H1 (cell line): ENCODE data around the gene KIAA0040. TPM values are rescaled to one million over a fixed set of nuclear protein-coding genes. Genes with fewer than 3 reads are reported as not detected.

Source experiments
- CTCF ChIA-PET: fragments of 300-600 bp; sonication (Branson Sonifier 250); formaldehyde crosslinking; loops from one replicate; lab custom pipeline; 2021; ENCODE audit not compliant: partially characterized antibody; lab: Charles Lee
- POLR2A ChIA-PET: fragments of 300-600 bp; sonication (Branson Sonifier 250); formaldehyde crosslinking; loops from one replicate; lab custom pipeline; 2021; ENCODE audit warnings: inconsistent platforms; ENCODE audit not compliant: partially characterized antibody; lab: Charles Lee
- DNase-seq, 2 experiments: peaks; one replicate each; pipeline versions ENCODE4 v3.0.0 to v3.0.0-alpha.2; 2010 to 2022; ENCODE audit warnings: low spot score in 2 of 2, low read depth in 1 of 2, mixed read lengths in 1 of 2
- FAIRE-seq: peaks from 2 replicates; lab custom pipeline; 2011; peaks lifted over from hg19 to GRCh38; lab: Jason Lieb, UNC
- H2AFZ ChIP-seq: 2 replicates; pipeline ENCODE4 v1.8.1; 2012; ENCODE audit warnings: low read length, inconsistent platforms
- H2AK5ac ChIP-seq: 2 replicates; pipeline ENCODE4 v1.6.1; 2013; ENCODE audit warnings: low read depth, low read length
- H2BK120ac ChIP-seq: replicated peaks from 2 replicates; pipeline ENCODE3; 2013; ENCODE audit warnings: low read depth, low read length, inconsistent platforms
- H2BK12ac ChIP-seq: 2 replicates; pipeline ENCODE4 v1.6.1; 2013; ENCODE audit warnings: low read depth, low read length
- H2BK15ac ChIP-seq: 2 replicates; pipeline ENCODE4 v1.6.1; 2013; ENCODE audit warnings: low read length
- H2BK20ac ChIP-seq: 2 replicates; pipeline ENCODE4 v1.6.1; 2013; ENCODE audit warnings: low read length
- H2BK5ac ChIP-seq: 2 replicates; pipeline ENCODE4 v1.6.1; 2013; ENCODE audit warnings: low read depth, low read length
- H3K14ac ChIP-seq: 2 replicates; pipeline ENCODE4 v1.6.1; 2013; ENCODE audit warnings: inconsistent platforms; ENCODE audit not compliant: insufficient read length
- H3K18ac ChIP-seq: 2 replicates; pipeline ENCODE4 v1.6.1; 2013; ENCODE audit warnings: low read length; ENCODE audit errors: extremely low read depth
- H3K23ac ChIP-seq: 2 replicates; pipeline ENCODE4 v1.6.1; 2013; ENCODE audit warnings: inconsistent platforms; ENCODE audit not compliant: insufficient read length
- H3K23me2 ChIP-seq: 2 replicates; pipeline ENCODE4 v1.6.1; 2013; ENCODE audit warnings: low read depth, low read length
- H3K27ac ChIP-seq: 2 replicates; pipeline ENCODE4 v1.6.1; 2011; ENCODE audit warnings: low read depth, low read length, inconsistent platforms
- H3K27me3 ChIP-seq, 4 experiments: replicated peaks in 1 of 4; 1 replicate in 1 of 4; 2 replicates in 3 of 4; pipeline versions ENCODE4 v1.6.1 to v1.8.1; 2011 to 2013; ENCODE audit warnings: low read length in 3 of 4, mild to moderate bottlenecking in 3 of 4, inconsistent platforms in 2 of 4, mixed read lengths in 2 of 4, moderate library complexity in 1 of 4; ENCODE audit not compliant: control insufficient read depth in 3 of 4, insufficient read depth in 3 of 4; ENCODE audit errors: extremely low read depth in 1 of 4
- H3K36me3 ChIP-seq, 4 experiments: 2 replicates each; pipeline versions ENCODE4 v1.6.1 to v1.8.1; 2011 to 2013; ENCODE audit warnings: mild to moderate bottlenecking in 4 of 4, low read length in 3 of 4, moderate library complexity in 2 of 4, control low read depth in 1 of 4, inconsistent platforms in 1 of 4; ENCODE audit not compliant: insufficient read depth in 4 of 4, control insufficient read depth in 2 of 4
- H3K4ac ChIP-seq: replicated peaks from 2 replicates; pipeline ENCODE3; 2013; ENCODE audit warnings: low read length, low read depth, mixed read lengths, inconsistent platforms; ENCODE audit not compliant: insufficient read length
- H3K4me1 ChIP-seq, 4 experiments: replicated peaks in 1 of 4; 1 replicate in 1 of 4; 2 replicates in 3 of 4; pipeline versions ENCODE4 v1.6.1 to v1.8.1; 2011 to 2013; ENCODE audit warnings: low read length in 3 of 4, inconsistent platforms in 2 of 4, mixed read lengths in 1 of 4; ENCODE audit not compliant: insufficient read depth in 4 of 4, control insufficient read depth in 3 of 4
- H3K4me2 ChIP-seq, 2 experiments: 2 replicates each; pipeline versions ENCODE4 v1.6.1 to v1.8.1; 2011 to 2013; ENCODE audit warnings: low read depth in 2 of 2, low read length in 2 of 2, control low read depth in 1 of 2, inconsistent platforms in 1 of 2, mild to moderate bottlenecking in 1 of 2; ENCODE audit not compliant: insufficient read depth in 1 of 2
- H3K4me3 ChIP-seq, 4 experiments: fragments of 200-600, 300-600 bp in 1 of 4; sonication (generic), shearing (Covaris generic), sonication (Bioruptor Twin) in 1 of 4; 2 replicates each; pipeline versions ENCODE4 v1.5.1 to v1.8.1; 2011 to 2016; ENCODE audit warnings: low read length in 4 of 4, low read depth in 3 of 4, control low read depth in 2 of 4, inconsistent platforms in 2 of 4, mild to moderate bottlenecking in 2 of 4, mixed read lengths in 1 of 4, moderate library complexity in 1 of 4; ENCODE audit not compliant: insufficient read depth in 2 of 4; ENCODE audit errors: extremely low read depth in 1 of 4
- H3K56ac ChIP-seq: replicated peaks from 2 replicates; pipeline ENCODE3; 2013; ENCODE audit warnings: low read depth, mild to moderate bottlenecking, mixed read lengths, low read length, inconsistent platforms; ENCODE audit not compliant: insufficient read length
- H3K79me1 ChIP-seq: 2 replicates; pipeline ENCODE4 v1.6.1; 2013; ENCODE audit warnings: low read depth, low read length, control low read depth
- H3K79me2 ChIP-seq, 2 experiments: 2 replicates each; pipeline versions ENCODE4 v1.6.1 to v1.8.1; 2012 to 2013; ENCODE audit warnings: low read length in 2 of 2, mild to moderate bottlenecking in 2 of 2, inconsistent platforms in 1 of 2; ENCODE audit not compliant: insufficient read depth in 2 of 2, control insufficient read depth in 1 of 2
- H3K9ac ChIP-seq, 4 experiments: replicated peaks in 1 of 4; 1 replicate in 1 of 4; 2 replicates in 3 of 4; pipeline versions ENCODE4 v1.6.1 to v1.8.1; 2011 to 2013; ENCODE audit warnings: low read depth in 3 of 4, low read length in 3 of 4, control low read depth in 2 of 4, mild to moderate bottlenecking in 2 of 4, moderate library complexity in 2 of 4, inconsistent platforms in 1 of 4; ENCODE audit errors: extremely low read depth in 1 of 4
- H3K9me3 ChIP-seq, 2 experiments: 2 replicates each; pipeline versions ENCODE4 v1.6.1 to v1.8.1; 2012 to 2013; ENCODE audit warnings: mild to moderate bottlenecking in 2 of 2, moderate library complexity in 2 of 2, control low read depth in 1 of 2, inconsistent platforms in 1 of 2, low read depth in 1 of 2, low read length in 1 of 2, mixed read lengths in 1 of 2; ENCODE audit not compliant: insufficient read depth in 2 of 2
- H4K20me1 ChIP-seq, 2 experiments: replicated peaks in 1 of 2; 2 replicates each; pipeline versions ENCODE3 to v1.8.1; 2011 to 2013; ENCODE audit warnings: inconsistent platforms in 2 of 2, low read length in 2 of 2, mild to moderate bottlenecking in 1 of 2; ENCODE audit not compliant: insufficient read depth in 2 of 2, control insufficient read depth in 1 of 2
- H4K5ac ChIP-seq: 2 replicates; pipeline ENCODE4 v1.6.1; 2013; ENCODE audit warnings: low read length, low read depth, mixed read lengths, inconsistent platforms; ENCODE audit not compliant: insufficient read length
- H4K8ac ChIP-seq: 2 replicates; pipeline ENCODE4 v1.8.0; 2013; ENCODE audit warnings: mild to moderate bottlenecking, moderate library complexity, low read length, inconsistent platforms; ENCODE audit not compliant: insufficient read depth; ENCODE audit errors: extremely low read depth
- H4K91ac ChIP-seq: replicated peaks from 2 replicates; pipeline ENCODE3; 2013; ENCODE audit warnings: low read length, mixed read lengths, inconsistent platforms; ENCODE audit not compliant: insufficient read length
- CTCF ChIP-seq, 3 experiments: IDR thresholded peaks; 1 replicate in 2 of 3; 2 replicates in 1 of 3; pipeline versions ENCODE4 v1.5.1 to v1.6.1; 2011; ENCODE audit warnings: low read length in 3 of 3, mild to moderate bottlenecking in 3 of 3, inconsistent platforms in 2 of 3, low read depth in 1 of 3, moderate library complexity in 1 of 3; ENCODE audit not compliant: insufficient read depth in 1 of 3; ENCODE audit errors: control extremely low read depth in 1 of 3
- JUN ChIP-seq: IDR thresholded peaks from 2 replicates; pipeline ENCODE4 v1.6.1; 2011; ENCODE audit warnings: low read depth, mild to moderate bottlenecking, improper control_type of control experiment, low read length
- RAD21 ChIP-seq, 2 experiments: IDR thresholded peaks in 1 of 2; conservative IDR thresholded peaks in 1 of 2; 2 replicates each; pipeline ENCODE4 v1.6.1; 2011; ENCODE audit warnings: low read depth in 2 of 2, low read length in 2 of 2, improper control_type of control experiment in 1 of 2, inconsistent platforms in 1 of 2, mild to moderate bottlenecking in 1 of 2, moderate library complexity in 1 of 2
- WGBS, 2 experiments: shearing (Covaris generic) in 1 of 2; methylation state at CpG; one replicate each; pipeline versions ENCODE4 v1.1.6 to v1.1.7; 2013 to 2015; ENCODE audit warnings: low lambda C conversion rate in 2 of 2, mixed read lengths in 2 of 2, inconsistent platforms in 1 of 2, low coverage in 1 of 2, missing lambda C conversion rate in 1 of 2; ENCODE audit not compliant: insufficient replicate concordance in 2 of 2, insufficient coverage in 1 of 2, insufficient read length in 1 of 2; ENCODE audit errors: extremely low coverage in 1 of 2, missing lambda C conversion rate in 1 of 2; 5-methylcytosine and 5-hydroxymethylcytosine counted together
- polyA plus RNA-seq, 7 experiments: library from polyadenylated mRNA; depleted of rRNA in 3 of 7; stranded (reverse) in 5 of 7; unstranded in 2 of 7; fragments of >200 nt in 5 of 7; fragments of 200-250 nt in 2 of 7; gene quantifications; 1 replicate in 5 of 7; 2 replicates in 1 of 7; 4 replicates in 1 of 7; pipeline versions ENCODE4 v1.2.1 to v1.2.3, GENCODE V29; 2011 to 2013; ENCODE audit warnings: missing spikeins in 2 of 7, mixed read lengths in 2 of 7
- total RNA-seq: library from RNA; stranded (reverse); fragmentation: NEBNext Ultra II Directional; extraction: Animal tissue kit (Norgen Biotek cat#: 25700); gene quantifications from 2 replicates; pipeline ENCODE4 v1.2.1, GENCODE V29; 2021

The KIAA0040 gene
- total and polyA plus RNA-seq, 2 of the 8 experiments (the other 6 are each of a cell fraction or from before 2014, with no cell fraction given): 11.0 to 14.1 TPM

GRCh38 chr1:175163702-175164101 is 28.9 kb downstream of the KIAA0040 start:
- Histone ChIP-seq H3K4me2 (no peak overlapping the region), H3K56ac (no peak overlapping the region), H4K91ac (no peak overlapping the region), H4K5ac (no peak overlapping the region), H3K27ac (no peak overlapping the region), H2AK5ac (no peak overlapping the region), H2BK12ac (no peak overlapping the region), H2BK20ac (no peak overlapping the region), H3K14ac (no peak overlapping the region), H2BK120ac (no peak overlapping the region), H3K4me1 (no peaks in the 10 kb centered on the region), H3K23me2 (no peaks in the 10 kb centered on the region), H3K36me3 (no peaks in the 10 kb centered on the region), H4K20me1 (no peaks in the 10 kb centered on the region), H4K8ac (no peak overlapping the region), H3K79me1 (no peaks in the 10 kb centered on the region), H3K79me2 (no peaks in the 10 kb centered on the region), H2BK5ac (no peak overlapping the region), H3K4me3 (no peak overlapping the region), H3K27me3 (no peaks in the 10 kb centered on the region), H3K23ac (no peak overlapping the region), H3K18ac (no peak overlapping the region), H3K9me3 (no peaks in the 10 kb centered on the region), H3K9ac (no peak overlapping the region), H3K4ac (no peak overlapping the region), H2AFZ (no peak overlapping the region), H2BK15ac (no peak overlapping the region)
- ChIA-PET POLR2A (no interaction called here), CTCF (interaction anchor here (0.7 to 12.5 kb wide), 22 partner anchors 8 to 261 kb away, joined by 3 to 243 read pairs (median 4); no protein-coding TSS in a partner anchor)
- TF ChIP-seq CTCF (IDR thresholded peaks at IDR 0.05; ENCODE audit: control extremely low read depth in 1 of 3, insufficient read depth in 1 of 3, low read depth in 1 of 3, low read length in 3 of 3) (peak in 2 of 3 experiments; percentile 27 to 45; a peak in 2 of 4 replicates), RAD21 (IDR thresholded peaks at IDR 0.05 in 1 of 2, conservative IDR thresholded peaks at IDR 0.05 in 1 of 2; ENCODE audit: low read depth in 2 of 2, low read length in 2 of 2) (peak; percentile 22 to 38; a peak in 2 of 4 replicates), JUN (no peak)
- WGBS, 2 experiments: 64% methylated on average over 4 of the region's 4 CpGs; no CpG with 5 or more reads in 1 of the 2 experiments
- no peak for DNase-seq
- no peak for FAIRE-seq
